ENCODE results near the gene ZCCHC3.

Gene ZCCHC3

GRCh38 chr20:346640-347316 lies 49.4 kb downstream of the ZCCHC3 start, which contains the start of gene NRSN2:
Gene NRSN2 (plus strand): TSS chr20:347111. CDS start chr20:349644, 2,533 bp downstream.
- TF ChIP-seq CTCF (IDR thresholded peaks at IDR 0.05; ENCODE audit: control extremely low read depth, extremely low read depth, low read depth, missing control alignments): no peak
- CTCF ChIA-PET: interaction anchor here (3.0 to 4.6 kb wide), 2 partner anchors 8 to 15 kb away, joined by 28 to 83 read pairs; no protein-coding TSS in a partner anchor
- POLR2A ChIA-PET: interaction anchor here (0.6 kb wide), 1 partner anchor 27 kb away, joined by 3 read pairs; no protein-coding TSS in a partner anchor
- peak; percentile 86 for DNase-seq (ENCODE audit: extremely low spot score)

GRCh38 chr20:347317-347639 lies 49.9 kb downstream of the ZCCHC3 start:
- CTCF ChIA-PET: interaction anchor here (1.0 to 4.6 kb wide), 2 partner anchors 16 to 161 kb away, joined by 3 to 83 read pairs; no protein-coding TSS in a partner anchor
- no peak for DNase-seq (ENCODE audit: extremely low spot score)
- POLR2A ChIA-PET: interaction anchor here (0.6 kb wide), 1 partner anchor 26 kb away, joined by 3 read pairs; no protein-coding TSS in a partner anchor
- TF ChIP-seq CTCF (IDR thresholded peaks at IDR 0.05; ENCODE audit: control extremely low read depth, extremely low read depth, low read depth, missing control alignments): no peak

GRCh38 chr20:347640-348484 lies 50.5 kb downstream of the ZCCHC3 start:
- ChIA-PET POLR2A (interaction anchor here (0.6 kb wide), 1 partner anchor 26 kb away, joined by 3 read pairs; no protein-coding TSS in a partner anchor), CTCF (interaction anchor here (1.0 to 4.6 kb wide), 2 partner anchors 16 to 160 kb away, joined by 3 to 83 read pairs; no protein-coding TSS in a partner anchor)
- DNase-seq (ENCODE audit: extremely low spot score): peak; percentile 96
- TF ChIP-seq CTCF (IDR thresholded peaks at IDR 0.05; ENCODE audit: control extremely low read depth, extremely low read depth, low read depth, missing control alignments): peak; percentile 1

DNA sequence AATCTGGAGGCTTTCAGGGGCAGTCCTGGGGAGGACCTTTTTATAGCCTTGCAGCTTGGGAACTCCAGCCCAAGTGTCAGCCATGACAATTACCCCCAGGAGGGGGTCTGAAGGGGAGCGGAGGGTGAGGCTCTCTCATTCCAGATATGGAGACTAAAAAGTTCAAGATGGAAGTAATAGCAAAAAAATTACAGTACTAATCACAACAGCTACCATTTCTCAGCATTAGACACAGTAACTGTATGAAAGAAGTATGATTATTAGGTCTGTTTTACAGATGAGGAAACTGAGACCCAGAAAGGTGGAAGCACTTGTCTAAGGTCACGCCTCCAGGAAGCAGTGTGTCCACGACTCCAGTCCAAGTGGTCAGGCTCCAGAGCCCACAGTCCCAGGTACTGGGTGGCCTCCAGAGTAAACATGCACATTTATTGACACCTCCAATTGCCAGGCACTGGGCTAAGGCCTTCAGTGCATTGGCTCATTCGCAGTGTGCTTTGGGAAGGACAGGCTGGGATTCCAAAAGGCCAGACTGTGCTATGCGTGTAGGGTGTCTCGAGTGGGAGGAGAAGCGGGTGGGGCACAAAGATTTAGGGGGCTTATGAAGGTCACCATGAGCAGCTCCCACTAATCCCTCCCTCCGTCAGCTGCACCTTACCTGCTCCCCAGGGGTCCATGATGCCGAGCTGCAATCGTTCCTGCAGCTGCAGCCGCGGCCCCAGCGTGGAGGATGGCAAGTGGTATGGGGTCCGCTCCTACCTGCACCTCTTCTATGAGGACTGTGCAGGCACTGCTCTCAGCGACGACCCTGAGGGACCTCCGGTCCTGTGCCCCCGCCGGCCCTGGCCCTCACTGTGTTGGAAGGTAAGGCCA lies 51.8 kb downstream of the ZCCHC3 start:
- TF ChIP-seq CTCF (IDR thresholded peaks at IDR 0.05; ENCODE audit: control extremely low read depth, extremely low read depth, low read depth, missing control alignments): no peak
- ChIA-PET CTCF (interaction anchor here (1.5 kb wide), 1 partner anchor 13 kb away, joined by 3 read pairs; no protein-coding TSS in a partner anchor), POLR2A (no interaction called here)
- DNase-seq (ENCODE audit: extremely low spot score): no peak
